RWPE1 (cell line): ENCODE measurements around the gene WDR91.

ENCODE experiments used
- CTCF ChIA-PET: fragments of 350-600 bp; sonication (Branson Sonifier 250); formaldehyde crosslinking; extraction: SDS; loops from one replicate; lab custom pipeline; 2021; lab: Yijun Ruan, JAX
- POLR2A ChIA-PET: fragments of 400-600 bp; formaldehyde crosslinking; extraction: SDS; loops from one replicate; lab custom pipeline; 2020; ENCODE audit warnings: antibody characterized with exemption; ENCODE audit not compliant: low non-redundant PET; lab: Yijun Ruan, JAX
- DNase-seq: peaks from one replicate; pipeline ENCODE4 v3.0.0; 2012; ENCODE audit warnings: low spot score
- H3K27ac ChIP-seq: fragments of 450-650 bp; 2 replicates; pipeline ENCODE4 v1.5.1; 2017
- CTCF ChIP-seq: fragments of 450-650 bp; conservative IDR thresholded peaks from 2 replicates; pipeline ENCODE4 v1.5.1; 2017; ENCODE audit warnings: low read depth, mild to moderate bottlenecking

The WDR91 gene

GRCh38 chr7:135189221-135189662 lies 22.1 kb downstream of the WDR91 start:
- ChIA-PET CTCF (no interaction called here), POLR2A (no interaction called here)

DNA sequence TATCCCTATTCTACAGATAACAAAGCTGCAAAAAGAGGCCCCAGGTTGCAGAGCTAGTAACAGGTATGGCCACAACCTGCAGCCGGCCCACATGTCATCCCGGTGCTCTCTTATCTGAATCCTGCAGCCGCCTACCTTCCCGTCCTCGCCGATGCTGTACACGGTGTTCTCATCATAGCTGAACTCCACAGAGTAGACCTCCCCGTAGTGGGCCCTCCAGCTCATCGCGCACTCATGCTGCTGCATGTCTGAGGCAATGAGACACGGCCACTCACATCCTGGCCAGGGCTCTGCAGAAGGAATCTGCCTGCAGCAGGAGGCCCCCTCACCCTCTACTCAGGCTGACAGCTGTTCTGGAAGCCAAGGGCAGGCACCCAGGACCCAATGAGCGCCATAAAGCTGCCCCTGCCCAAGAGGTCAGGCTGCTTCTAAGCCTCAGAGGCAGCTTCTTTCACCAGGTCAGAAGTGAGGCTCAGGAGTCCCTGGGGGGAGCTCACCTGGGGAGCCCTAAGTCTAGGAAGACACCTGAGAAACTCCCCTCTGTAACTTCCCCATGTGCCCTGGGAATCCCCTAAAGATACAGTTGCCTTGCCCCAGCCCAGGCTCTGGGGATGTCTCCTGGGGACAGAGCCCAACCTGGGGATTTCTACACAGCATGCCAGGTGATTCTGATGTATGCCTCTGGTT lies 22.9 kb downstream of the WDR91 start:
- ChIA-PET CTCF (interaction anchor here (0.7 kb wide), 1 partner anchor 498 kb away, joined by 3 read pairs; no protein-coding TSS in a partner anchor), POLR2A (no interaction called here)
- H3K27ac ChIP-seq: no peak overlapping the region
- no peak for DNase-seq
- no peak for TF ChIP-seq CTCF

More at GRCh38 chr7:135189221-135189662, 22.1 kb downstream of the WDR91 start:
- no peak for TF ChIP-seq CTCF
- no peak overlapping the region for H3K27ac ChIP-seq
- no peak for DNase-seq

GRCh38 chr7:135186841-135187253 lies 24.5 kb downstream of the WDR91 start:
- DNase-seq: no peak
- H3K27ac ChIP-seq: no peak overlapping the region
- ChIA-PET POLR2A (no interaction called here), CTCF (interaction anchor here (0.5 kb wide), 1 partner anchor 10 kb away, joined by 3 read pairs; no protein-coding TSS in a partner anchor)
- no peak for TF ChIP-seq CTCF

DNA sequence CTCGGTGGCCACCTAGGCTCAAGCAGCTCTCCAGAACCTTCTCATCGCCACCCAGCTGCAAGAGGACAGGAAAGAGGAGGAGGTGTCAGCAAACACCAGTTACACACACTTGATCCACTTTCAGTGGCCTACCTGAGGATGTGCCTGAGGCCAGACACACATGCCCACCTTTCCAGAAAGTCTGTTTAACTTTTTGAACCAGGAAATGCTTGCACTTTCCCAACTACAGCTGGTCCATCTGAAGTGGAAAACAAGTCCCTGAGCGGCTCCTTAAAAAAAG lies 25.1 kb downstream of the WDR91 start:
- no peak for TF ChIP-seq CTCF
- POLR2A ChIA-PET: no interaction called here
- no peak overlapping the region for H3K27ac ChIP-seq
- no peak for DNase-seq
- CTCF ChIA-PET: interaction anchor here (0.5 kb wide), 1 partner anchor 10 kb away, joined by 3 read pairs; no protein-coding TSS in a partner anchor

DNA sequence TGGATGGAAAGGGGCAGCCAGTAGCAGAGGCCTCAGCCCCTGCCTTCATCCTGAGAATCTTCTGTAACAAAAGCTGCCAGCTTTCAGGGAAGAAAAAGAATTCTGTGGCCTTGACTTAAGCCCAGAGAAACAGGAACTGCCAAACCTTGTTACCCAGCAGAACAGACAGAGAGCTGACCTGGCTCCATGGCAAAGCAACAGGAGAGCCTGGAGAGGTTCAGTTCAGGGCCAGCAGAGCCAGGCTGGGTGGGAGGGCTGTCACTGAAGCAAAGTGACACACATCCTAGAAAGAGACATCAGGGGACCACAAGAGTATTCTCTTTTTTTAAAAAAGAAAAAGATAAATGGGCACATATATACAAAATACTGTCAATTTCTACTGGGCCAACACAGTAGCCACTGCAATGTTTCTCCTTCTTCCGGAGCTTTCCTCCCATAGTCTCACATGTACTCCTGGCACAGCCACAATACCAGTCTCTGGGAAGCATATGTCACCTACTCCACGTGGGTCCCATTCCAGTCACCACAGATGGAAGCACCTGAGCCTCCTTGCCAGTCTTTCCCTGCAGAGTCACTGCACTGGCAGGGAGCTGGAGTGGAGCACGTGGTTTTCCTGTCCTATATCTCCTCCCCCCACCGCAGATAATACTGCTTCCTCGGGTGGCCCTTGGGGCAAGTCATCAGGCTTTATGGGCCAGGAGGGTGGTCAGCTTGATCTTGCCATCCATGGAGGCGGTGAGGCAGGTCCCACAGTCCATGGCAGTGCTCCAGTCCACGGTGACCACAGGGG lies 25.7 kb downstream of the WDR91 start:
- no peak for DNase-seq
- POLR2A ChIA-PET: no interaction called here

More for the DNA sequence above, 25.7 kb downstream of the WDR91 start:
- no peak for TF ChIP-seq CTCF
- CTCF ChIA-PET: no interaction called here
- no peak overlapping the region for H3K27ac ChIP-seq
